Thyroid gland (tissue), 4 donors: ENCODE measurements around the gene NRXN2. TPM values are rescaled to one million over a fixed set of nuclear protein-coding genes. Genes with fewer than 3 reads are reported as not detected.

Experiments used
- DNase-seq, 2 donors: peaks; one replicate each; pipeline ENCODE4 v3.0.0-alpha.2; 2019
- H3K27ac ChIP-seq, 3 donors: fragments of 200-600 bp; sonication (generic); 1 replicate in 2 of 3; 2 replicates in 1 of 3; pipeline ENCODE4 v1.5.1; 2016 to 2019; ENCODE audit warnings: mild to moderate bottlenecking in 1 of 3, moderate library complexity in 1 of 3
- H3K27me3 ChIP-seq: fragments of 200-600 bp; sonication (generic); one replicate; pipeline ENCODE4 v1.5.1; 2019
- H3K36me3 ChIP-seq, 2 donors: fragments of 200-600 bp; sonication (generic); one replicate each; pipeline ENCODE4 v1.5.1; 2016 to 2019
- H3K4me1 ChIP-seq, 2 donors: fragments of 200-600 bp; sonication (generic); one replicate each; pipeline ENCODE4 v1.5.1; 2017 to 2019
- H3K4me3 ChIP-seq, 3 donors: fragments of 200-600 bp; sonication (generic); replicated peaks in 1 of 3; 1 replicate in 2 of 3; 2 replicates in 1 of 3; pipeline ENCODE4 v1.5.1; 2016; ENCODE audit warnings: mild to moderate bottlenecking in 1 of 3
- H3K9me3 ChIP-seq: fragments of 200-600 bp; sonication (generic); one replicate; pipeline ENCODE4 v1.5.1; 2017
- POLR2A ChIP-seq, 2 donors: fragments of 450-650 bp; IDR thresholded peaks; one replicate each; pipeline ENCODE4 v1.6.1; 2017; ENCODE audit warnings: antibody characterized with exemption in 2 of 2, mild to moderate bottlenecking in 2 of 2, moderate library complexity in 1 of 2
- WGBS, 2 donors: methylation state at CpG; one replicate each; pipeline ENCODE4 v1.1.5; 2017; 5-methylcytosine and 5-hydroxymethylcytosine counted together
- intact Hi-C: fragments of 100-400 bp; cut with DNase I; formaldehyde crosslinking; loops from one replicate; pipeline ENCODE4 v1.15.1; 2023
- total RNA-seq, 4 donors: library from RNA; depleted of rRNA; stranded (reverse); fragments of >200 nt; gene quantifications; one replicate each; pipeline ENCODE4 v1.2.3, GENCODE V29; 2016
- TF ChIP-seq, protein P1 (sequence below), 6 experiments: fragments of 200-600 bp in 3 of 6; fragments of 450-650 bp in 3 of 6; sonication (generic) in 3 of 6; IDR thresholded peaks; one replicate each; pipeline ENCODE4 v1.5.1; 2016 to 2019; ENCODE audit warnings: antibody characterized with exemption in 6 of 6, mild to moderate bottlenecking in 2 of 6, inconsistent platforms in 1 of 6, moderate library complexity in 1 of 6

Gene NRXN2
- total RNA-seq, 4 donors from 2014 or later, result 2.0 to 12.3 (median 4.8) TPM

DNA sequence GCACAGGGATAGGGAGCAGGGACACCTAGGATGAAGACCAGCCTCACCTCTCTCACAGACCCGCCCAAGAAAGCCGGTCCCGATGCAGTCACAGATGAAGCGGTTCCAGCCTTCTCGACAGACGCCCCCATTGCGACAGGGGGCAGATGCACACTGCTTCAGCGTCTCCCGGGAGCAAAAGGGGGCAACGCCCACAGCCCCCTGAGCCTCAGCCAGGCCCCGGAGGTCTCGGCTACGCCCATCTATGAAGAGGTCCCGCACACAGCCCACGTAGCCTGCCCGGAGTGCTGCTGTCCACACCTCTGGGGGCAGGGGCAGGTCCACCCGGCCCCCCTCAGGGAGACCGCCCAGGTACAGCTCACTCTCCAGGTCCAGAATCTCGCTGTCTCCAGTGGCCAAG lies 62.3 kb downstream of the NRXN2 start:
- no peak for TF ChIP-seq POLR2A (IDR thresholded peaks at IDR 0.05)
- TF ChIP-seq, protein P1, sequence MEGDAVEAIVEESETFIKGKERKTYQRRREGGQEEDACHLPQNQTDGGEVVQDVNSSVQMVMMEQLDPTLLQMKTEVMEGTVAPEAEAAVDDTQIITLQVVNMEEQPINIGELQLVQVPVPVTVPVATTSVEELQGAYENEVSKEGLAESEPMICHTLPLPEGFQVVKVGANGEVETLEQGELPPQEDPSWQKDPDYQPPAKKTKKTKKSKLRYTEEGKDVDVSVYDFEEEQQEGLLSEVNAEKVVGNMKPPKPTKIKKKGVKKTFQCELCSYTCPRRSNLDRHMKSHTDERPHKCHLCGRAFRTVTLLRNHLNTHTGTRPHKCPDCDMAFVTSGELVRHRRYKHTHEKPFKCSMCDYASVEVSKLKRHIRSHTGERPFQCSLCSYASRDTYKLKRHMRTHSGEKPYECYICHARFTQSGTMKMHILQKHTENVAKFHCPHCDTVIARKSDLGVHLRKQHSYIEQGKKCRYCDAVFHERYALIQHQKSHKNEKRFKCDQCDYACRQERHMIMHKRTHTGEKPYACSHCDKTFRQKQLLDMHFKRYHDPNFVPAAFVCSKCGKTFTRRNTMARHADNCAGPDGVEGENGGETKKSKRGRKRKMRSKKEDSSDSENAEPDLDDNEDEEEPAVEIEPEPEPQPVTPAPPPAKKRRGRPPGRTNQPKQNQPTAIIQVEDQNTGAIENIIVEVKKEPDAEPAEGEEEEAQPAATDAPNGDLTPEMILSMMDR (IDR thresholded peaks at IDR 0.05), result no peak
- DNase-seq, result no peak
- Histone ChIP-seq H3K27me3 (no peaks in the 10 kb centered on the region), H3K27ac (peak overlapping the region in 1 of 3 donors; percentile 24), H3K4me1 (no peaks in the 10 kb centered on the region), H3K4me3 (no peak overlapping the region), H3K36me3 (no peaks in the 10 kb centered on the region), H3K9me3 (no peaks in the 10 kb centered on the region)
- 83 to 84% methylated on average over 10 to 15 of the region's 19 CpGs for WGBS, 2 donors
- intact Hi-C loops, result no loop called here

DNA sequence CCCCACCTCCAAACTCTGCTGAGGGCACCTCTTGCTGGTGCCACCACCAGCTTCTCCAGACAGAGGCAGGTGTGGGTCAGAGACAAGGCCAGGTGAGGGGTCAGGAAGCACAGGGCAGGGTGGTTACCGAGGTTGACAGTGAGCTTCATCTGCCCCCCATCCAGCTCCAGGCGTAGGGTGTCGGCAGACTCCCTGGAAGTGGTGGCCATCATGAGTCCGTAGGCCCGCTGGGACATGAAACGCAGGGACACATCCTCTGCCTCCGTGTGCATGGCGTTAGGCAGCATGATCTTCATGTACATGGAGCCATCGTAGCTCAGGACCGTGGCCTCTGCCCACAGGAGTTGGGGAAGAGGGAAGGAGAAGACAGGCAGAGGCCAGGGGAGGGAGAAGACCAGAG lies 62.8 kb downstream of the NRXN2 start:
- intact Hi-C loops, result no loop called here
- Histone ChIP-seq H3K9me3 (no peaks in the 10 kb centered on the region), H3K4me3 (no peak overlapping the region), H3K36me3 (no peaks in the 10 kb centered on the region), H3K27ac (no peak overlapping the region), H3K4me1 (no peaks in the 10 kb centered on the region), H3K27me3 (no peaks in the 10 kb centered on the region)
- 92 to 94% methylated on average over 10 of the region's 10 CpGs for WGBS, 2 donors
- TF ChIP-seq POLR2A (IDR thresholded peaks at IDR 0.05), result no peak
- TF ChIP-seq, protein P1 (IDR thresholded peaks at IDR 0.05), result no peak
- DNase-seq, result no peak

DNA sequence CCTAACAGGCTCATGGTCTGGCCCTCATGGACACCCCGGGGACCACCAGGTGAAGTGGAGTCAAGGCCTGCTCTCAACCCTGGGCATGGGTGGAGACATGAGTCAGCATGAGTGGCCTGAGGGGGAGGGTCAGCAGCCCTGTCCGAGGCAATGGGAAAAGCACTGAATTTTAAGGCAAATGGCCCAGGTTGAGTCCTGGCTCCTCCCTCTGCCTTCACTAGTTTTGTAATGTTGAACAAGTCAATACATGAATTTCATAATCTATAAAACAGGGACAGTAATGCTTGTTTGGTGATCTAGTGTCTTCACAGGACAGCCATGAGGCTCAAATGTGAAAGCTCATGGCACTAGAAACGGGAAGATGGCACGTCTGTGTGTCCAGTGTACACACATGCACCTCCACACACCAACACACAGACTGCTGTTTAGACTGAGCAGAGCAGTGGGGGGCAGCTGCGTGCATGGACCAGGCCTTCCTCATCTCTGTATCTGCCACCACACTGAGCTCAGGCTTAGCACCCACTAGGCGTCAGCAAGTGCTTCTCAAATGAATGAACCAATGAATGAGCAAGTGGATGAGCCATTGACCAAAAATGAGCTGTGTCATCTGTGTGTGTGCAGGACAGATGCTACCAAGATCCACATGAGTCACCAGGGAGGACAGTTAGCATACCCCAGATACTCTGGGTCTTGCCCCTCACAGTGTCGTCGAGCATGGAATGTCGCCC lies 63.4 kb downstream of the NRXN2 start:
- TF ChIP-seq, protein P1 (IDR thresholded peaks at IDR 0.05), result no peak
- no peak for TF ChIP-seq POLR2A (IDR thresholded peaks at IDR 0.05)
- H3K27ac ChIP-seq, result no peak overlapping the region
- 82 to 87% methylated on average over 7 to 9 of the region's 9 CpGs for WGBS, 2 donors

DNA sequence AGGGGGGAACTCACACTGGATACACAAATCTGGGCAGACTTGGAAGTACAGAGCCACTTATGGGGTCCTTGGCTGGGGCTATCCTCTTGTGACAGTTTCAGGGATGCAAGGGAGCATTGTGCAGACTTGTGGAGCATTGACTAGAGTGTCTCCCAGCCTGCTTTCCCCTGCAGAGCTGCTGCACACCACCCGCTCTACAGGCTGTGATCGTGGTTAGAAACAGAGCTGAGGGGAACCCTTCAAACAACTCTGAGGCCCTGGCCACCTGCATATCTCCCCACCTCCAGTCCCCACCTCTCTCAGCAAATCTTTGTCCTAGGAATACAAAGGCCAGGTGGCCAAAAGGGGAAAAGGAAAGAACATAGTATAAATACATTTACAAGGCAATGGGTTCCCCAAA lies 64.7 kb downstream of the NRXN2 start:
- no peaks in the 10 kb centered on the region for H3K9me3 ChIP-seq

More for the DNA sequence above, 63.4 kb downstream of the NRXN2 start:
- H3K36me3 ChIP-seq, result no peaks in the 10 kb centered on the region
- H3K27me3 ChIP-seq, result no peaks in the 10 kb centered on the region
- intact Hi-C loops, result no loop called here
- H3K4me3 ChIP-seq, result no peak overlapping the region
- H3K9me3 ChIP-seq, result no peaks in the 10 kb centered on the region
- no peak for DNase-seq
- no peaks in the 10 kb centered on the region for H3K4me1 ChIP-seq

DNA sequence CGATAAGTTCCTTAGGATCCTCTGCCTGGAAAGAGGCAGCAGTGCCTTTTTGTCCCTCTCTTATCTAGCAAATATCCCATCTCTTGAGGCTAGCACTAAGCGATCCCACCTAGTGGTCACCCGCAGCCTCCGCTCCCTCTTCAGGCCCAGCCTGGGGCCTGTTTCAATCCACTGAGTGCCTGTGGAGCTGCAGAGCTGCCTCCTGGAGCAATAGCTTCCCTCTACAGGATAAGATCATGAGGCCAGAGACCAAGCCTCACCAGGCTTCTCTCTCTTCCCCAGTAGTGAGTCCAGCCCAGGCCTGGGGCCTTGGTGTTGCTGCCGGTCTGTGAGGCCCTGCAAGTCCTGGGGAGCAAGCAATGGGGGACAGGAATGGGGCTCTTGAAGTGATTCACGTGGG lies 66.1 kb downstream of the NRXN2 start:
- TF ChIP-seq, protein P1 (IDR thresholded peaks at IDR 0.05), result no peak
- TF ChIP-seq POLR2A (IDR thresholded peaks at IDR 0.05), result no peak
- H3K27ac ChIP-seq, result no peak overlapping the region
- intact Hi-C loops, result no loop called here
- H3K4me3 ChIP-seq, result no peak overlapping the region
- no peaks in the 10 kb centered on the region for H3K27me3 ChIP-seq
- DNase-seq, result no peak
- no peaks in the 10 kb centered on the region for H3K9me3 ChIP-seq
- H3K36me3 ChIP-seq, result no peaks in the 10 kb centered on the region
- no peaks in the 10 kb centered on the region for H3K4me1 ChIP-seq
- WGBS, 2 donors, result 94 to 98% methylated on average over 4 to 5 of the region's 6 CpGs

More for the DNA sequence above, 64.7 kb downstream of the NRXN2 start:
- H3K4me1 ChIP-seq, result no peaks in the 10 kb centered on the region
- no peaks in the 10 kb centered on the region for H3K36me3 ChIP-seq
- no peak for TF ChIP-seq POLR2A (IDR thresholded peaks at IDR 0.05)
- TF ChIP-seq, protein P1 (IDR thresholded peaks at IDR 0.05), result no peak
- no peak overlapping the region for H3K4me3 ChIP-seq
- H3K27me3 ChIP-seq, result no peaks in the 10 kb centered on the region
- 79 to 83% methylated on average over 2 of the region's 2 CpGs for WGBS, 2 donors
- no peak for DNase-seq
- no peak overlapping the region for H3K27ac ChIP-seq
- intact Hi-C loops, result no loop called here
